ENCODE measurements around the gene NSUN5. TPM values are rescaled to one million over a fixed set of nuclear protein-coding genes. Genes with fewer than 3 reads are reported as not detected.
"Not testable (repeated sequence)": the region's sequence is repeated elsewhere in the genome, so short reads cannot be mapped to it uniquely, and the experiment has no call there.

Gene NSUN5
- total and polyA plus RNA-seq, 2 donors (not counting 3 experiments of a cell fraction or from before 2014, with no cell fraction given): 4.1 to 6.8 TPM

- no peak overlapping the region for H3K4me3 ChIP-seq (replicated peaks in 1 of 3; ENCODE audit: insufficient read depth in 1 of 3, low read depth in 1 of 3, low read length in 3 of 3)
- ChIA-PET POLR2A (no interaction called here), CTCF (no interaction called here)
- no peaks in the 10 kb centered on the region for H4K20me1 ChIP-seq (replicated peaks; ENCODE audit: control insufficient read depth, extremely low read depth, insufficient read depth, low read length)
- H3K27me3 ChIP-seq (ENCODE audit: control insufficient read depth in 2 of 2, insufficient read depth in 2 of 2, low read length in 2 of 2): no peaks in the 10 kb centered on the region
- no peaks in the 10 kb centered on the region for H3K9me3 ChIP-seq (replicated peaks; ENCODE audit: control insufficient read depth, insufficient read depth, low read length)
- no peak overlapping the region for H2AFZ ChIP-seq (ENCODE audit: low read depth, low read length)
- no peaks in the 10 kb centered on the region for H3K4me1 ChIP-seq (ENCODE audit: control insufficient read depth, extremely low read depth, insufficient read depth, low read length)
- no peak overlapping the region for H3K9ac ChIP-seq (replicated peaks; ENCODE audit: extremely low read depth, insufficient read depth, low read length)
- H3K9me1 ChIP-seq (replicated peaks; ENCODE audit: control insufficient read depth, extremely low read depth, insufficient read depth, low read length): no peaks in the 10 kb centered on the region
- intact Hi-C loops (cut with micrococcal nuclease) (no loop called here), dilution Hi-C loops (cut with MboI; ENCODE audit: extremely low pct_ligation_motif_present, low sequenced_read_pairs) (no loop called here)
- no peak for TF ChIP-seq JUN (IDR thresholded peaks at IDR 0.05; ENCODE audit: borderline replicate concordance, insufficient read depth, insufficient read length, low read depth)
- TF ChIP-seq CTCF (IDR thresholded peaks at IDR 0.05; ENCODE audit: extremely low read depth in 1 of 2, insufficient read depth in 1 of 2, low read depth in 1 of 2, low read length in 2 of 2): no peak
- TF ChIP-seq POLR2AphosphoS5 (IDR thresholded peaks at IDR 0.05; ENCODE audit: insufficient read depth, low read depth, low read length): no peak
- no peak for TF ChIP-seq EZH2 (IDR thresholded peaks at IDR 0.05; ENCODE audit: borderline replicate concordance, low read depth, low read length, severe bottlenecking)
- no peak for TF ChIP-seq POLR2A (IDR thresholded peaks at IDR 0.05; ENCODE audit: low read depth, low read length)
- no peak for TF ChIP-seq FOS (IDR thresholded peaks at IDR 0.05; ENCODE audit: borderline replicate concordance, insufficient read depth, low read length)
- no peak for TF ChIP-seq MYC (IDR thresholded peaks at IDR 0.05; ENCODE audit: low read depth, low read length)
- TF ChIP-seq, protein P1, sequence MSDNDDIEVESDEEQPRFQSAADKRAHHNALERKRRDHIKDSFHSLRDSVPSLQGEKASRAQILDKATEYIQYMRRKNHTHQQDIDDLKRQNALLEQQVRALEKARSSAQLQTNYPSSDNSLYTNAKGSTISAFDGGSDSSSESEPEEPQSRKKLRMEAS (IDR thresholded peaks at IDR 0.05; ENCODE audit: insufficient read depth, insufficient read length): no peak
- no peak for TF ChIP-seq GATA2 (IDR thresholded peaks at IDR 0.05; ENCODE audit: insufficient read depth, insufficient read length, low read depth, low read length)
- no peaks in the 10 kb centered on the region for H3K79me2 ChIP-seq (ENCODE audit: control insufficient read depth, insufficient read depth, low read length)
- no peak overlapping the region for H3K27ac ChIP-seq (ENCODE audit: insufficient read depth, low read depth, low read length)
- H3K36me3 ChIP-seq (ENCODE audit: control insufficient read depth in 2 of 2, extremely low read depth in 1 of 2, insufficient read depth in 2 of 2, low read length in 2 of 2): no peaks in the 10 kb centered on the region
- no peak overlapping the region for H3K4me2 ChIP-seq (ENCODE audit: insufficient read depth, low read length)
- no TSS peak for BruUV-seq (replicated peaks)
- DNase-seq (ENCODE audit: low read depth, low spot score) (no peak), FAIRE-seq (no peak)
Measured at GRCh38 chr7:73303546-73303945, 5.1 kb downstream of the NSUN5 start.

- DNase-seq (ENCODE audit: low read depth, low spot score); H2AFZ ChIP-seq (ENCODE audit: low read depth, low read length); H3K4me2 ChIP-seq (ENCODE audit: insufficient read depth, low read length); H3K9me1 ChIP-seq (replicated peaks; ENCODE audit: control insufficient read depth, extremely low read depth, insufficient read depth, low read length); H3K27ac ChIP-seq (ENCODE audit: insufficient read depth, low read depth, low read length); H3K27me3 ChIP-seq (ENCODE audit: control insufficient read depth in 2 of 2, insufficient read depth in 2 of 2, low read length in 2 of 2); CTCF ChIA-PET; H3K79me2 ChIP-seq (ENCODE audit: control insufficient read depth, insufficient read depth, low read length); POLR2A ChIA-PET; H3K36me3 ChIP-seq (ENCODE audit: control insufficient read depth in 2 of 2, extremely low read depth in 1 of 2, insufficient read depth in 2 of 2, low read length in 2 of 2); intact Hi-C loops (cut with micrococcal nuclease); H3K4me3 ChIP-seq (replicated peaks in 1 of 3; ENCODE audit: insufficient read depth in 1 of 3, low read depth in 1 of 3, low read length in 3 of 3); FAIRE-seq; H3K9me3 ChIP-seq (replicated peaks; ENCODE audit: control insufficient read depth, insufficient read depth, low read length); BruUV-seq (replicated peaks); H3K4me1 ChIP-seq (ENCODE audit: control insufficient read depth, extremely low read depth, insufficient read depth, low read length); dilution Hi-C loops (cut with MboI; ENCODE audit: extremely low pct_ligation_motif_present, low sequenced_read_pairs); H4K20me1 ChIP-seq (replicated peaks; ENCODE audit: control insufficient read depth, extremely low read depth, insufficient read depth, low read length); H3K9ac ChIP-seq (replicated peaks; ENCODE audit: extremely low read depth, insufficient read depth, low read length): not testable (repeated sequence)
Measured at GRCh38 chr7:73302846-73303245, 5.8 kb downstream of the NSUN5 start.

GRCh38 chr7:73301108-73301507 is 7.5 kb downstream of the NSUN5 start:
- H3K79me2 ChIP-seq (ENCODE audit: control insufficient read depth, insufficient read depth, low read length); H3K9me1 ChIP-seq (replicated peaks; ENCODE audit: control insufficient read depth, extremely low read depth, insufficient read depth, low read length); DNase-seq (ENCODE audit: low read depth, low spot score); H3K27me3 ChIP-seq (ENCODE audit: control insufficient read depth in 2 of 2, insufficient read depth in 2 of 2, low read length in 2 of 2); H2AFZ ChIP-seq (ENCODE audit: low read depth, low read length); POLR2A ChIA-PET; H3K4me1 ChIP-seq (ENCODE audit: control insufficient read depth, extremely low read depth, insufficient read depth, low read length); intact Hi-C loops (cut with micrococcal nuclease); FAIRE-seq; CTCF ChIA-PET; H3K9ac ChIP-seq (replicated peaks; ENCODE audit: extremely low read depth, insufficient read depth, low read length); H3K27ac ChIP-seq (ENCODE audit: insufficient read depth, low read depth, low read length); H3K4me3 ChIP-seq (replicated peaks in 1 of 3; ENCODE audit: insufficient read depth in 1 of 3, low read depth in 1 of 3, low read length in 3 of 3); H4K20me1 ChIP-seq (replicated peaks; ENCODE audit: control insufficient read depth, extremely low read depth, insufficient read depth, low read length); H3K4me2 ChIP-seq (ENCODE audit: insufficient read depth, low read length); H3K9me3 ChIP-seq (replicated peaks; ENCODE audit: control insufficient read depth, insufficient read depth, low read length); BruUV-seq (replicated peaks); dilution Hi-C loops (cut with MboI; ENCODE audit: extremely low pct_ligation_motif_present, low sequenced_read_pairs); H3K36me3 ChIP-seq (ENCODE audit: control insufficient read depth in 2 of 2, extremely low read depth in 1 of 2, insufficient read depth in 2 of 2, low read length in 2 of 2): not testable (repeated sequence)
